NCI-H446 treated with DMSO at 0.1 percent for 48 hours (cell line): ENCODE measurements around the gene RARB.

Experiments
- DNase-seq: peaks from one replicate; lab custom pipeline; 2025; lab: John Stamatoyannopoulos, UW

Gene RARB

GRCh38 chr3:25578059-25578458 lies 150.0 kb downstream of the RARB start:
- no peak for DNase-seq

- DNase-seq, result no peak
These were observed 152.5 kb downstream of the RARB start for GRCh38 chr3:25580534-25580933.

DNA sequence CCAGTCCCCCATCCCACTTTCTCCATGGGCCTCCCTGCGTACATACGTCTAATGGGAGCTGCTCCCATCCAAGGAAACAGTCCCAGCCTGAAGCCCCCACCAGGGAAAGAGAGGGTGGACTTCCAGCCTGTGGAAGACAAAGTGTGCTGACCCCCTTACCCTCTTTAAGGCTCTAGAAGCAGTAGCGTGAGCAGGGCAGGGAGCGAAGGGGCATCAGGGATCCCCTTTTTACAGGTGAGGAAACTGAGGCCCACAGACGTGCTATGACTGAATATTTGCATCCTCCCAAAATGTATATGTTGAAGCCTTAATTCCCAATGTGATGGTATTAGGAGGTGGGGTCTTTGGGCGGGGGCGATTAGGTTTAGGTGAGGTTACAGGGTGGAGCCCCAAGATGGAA lies 153.3 kb downstream of the RARB start:
- DNase-seq, result no peak

- DNase-seq, result no peak
These were observed 153.8 kb downstream of the RARB start for GRCh38 chr3:25581823-25582222.

GRCh38 chr3:25582242-25582641 lies 154.2 kb downstream of the RARB start:
- DNase-seq, result no peak

GRCh38 chr3:25583343-25583742 lies 155.3 kb downstream of the RARB start:
- no peak for DNase-seq

DNA sequence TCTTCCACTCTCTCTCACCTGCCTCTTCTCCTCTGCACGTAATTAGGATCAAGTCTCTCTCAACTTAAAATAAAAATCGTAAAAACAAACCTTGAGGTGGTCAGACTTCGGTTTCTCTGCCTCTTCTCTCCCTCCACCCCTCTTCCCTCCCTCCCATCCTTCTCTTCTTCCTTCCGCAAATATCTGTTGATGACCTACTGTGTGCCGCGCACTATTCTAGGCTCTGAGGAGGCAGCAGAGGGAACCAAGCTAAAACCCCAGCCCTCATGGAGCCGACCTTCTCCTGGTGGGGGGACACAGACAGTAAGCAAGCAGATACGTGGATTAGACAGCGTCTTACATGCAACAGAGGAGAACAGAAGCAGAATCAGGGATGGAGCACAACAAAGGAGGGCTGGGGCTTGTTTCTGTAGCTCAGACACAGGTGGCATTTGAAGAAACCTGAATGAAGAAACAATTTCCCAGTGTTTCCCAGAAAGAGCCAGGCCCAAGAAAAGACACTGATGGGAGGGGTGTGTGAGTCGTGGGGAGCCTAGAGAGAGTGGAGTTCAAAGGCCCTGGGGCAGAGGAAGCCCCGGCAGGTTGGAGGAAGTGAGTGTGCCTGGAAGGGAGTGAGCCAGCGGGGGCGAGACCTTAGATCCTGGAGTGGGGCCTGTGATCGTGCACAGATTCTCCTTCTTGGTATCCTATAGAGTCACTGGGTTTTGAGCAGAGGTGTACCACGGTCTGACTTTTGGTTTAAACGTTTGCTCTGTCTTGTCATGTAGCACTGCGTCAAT lies 156.1 kb downstream of the RARB start:
- no peak for DNase-seq

- no peak for DNase-seq
These were observed 157.5 kb downstream of the RARB start for GRCh38 chr3:25585361-25586166.

GRCh38 chr3:25586167-25586505 lies 158.1 kb downstream of the RARB start:
- no peak for DNase-seq

DNA sequence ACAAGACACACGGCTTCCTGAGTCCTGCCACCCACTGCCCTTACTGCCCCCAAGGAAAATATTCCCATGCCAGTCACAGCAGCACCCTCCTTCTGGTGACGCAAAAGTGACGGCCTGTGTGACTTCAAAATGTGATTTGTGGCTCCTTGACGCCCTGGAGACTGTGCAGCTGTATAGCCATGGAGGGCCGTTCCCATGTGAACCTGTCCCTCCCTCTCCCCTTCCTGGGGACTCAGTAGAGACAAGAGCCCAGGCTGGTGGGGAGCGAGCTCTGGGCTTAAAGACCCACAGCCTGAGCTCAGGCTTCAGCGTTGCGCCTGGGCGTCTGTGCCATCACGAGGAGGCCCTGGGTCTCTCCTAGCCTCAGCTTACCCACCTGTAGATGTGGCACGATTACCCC lies 158.5 kb downstream of the RARB start:
- no peak for DNase-seq

- DNase-seq, result no peak
These were observed 159.0 kb downstream of the RARB start for GRCh38 chr3:25587094-25587493.

GRCh38 chr3:25587526-25587925 lies 159.5 kb downstream of the RARB start:
- no peak for DNase-seq

DNA sequence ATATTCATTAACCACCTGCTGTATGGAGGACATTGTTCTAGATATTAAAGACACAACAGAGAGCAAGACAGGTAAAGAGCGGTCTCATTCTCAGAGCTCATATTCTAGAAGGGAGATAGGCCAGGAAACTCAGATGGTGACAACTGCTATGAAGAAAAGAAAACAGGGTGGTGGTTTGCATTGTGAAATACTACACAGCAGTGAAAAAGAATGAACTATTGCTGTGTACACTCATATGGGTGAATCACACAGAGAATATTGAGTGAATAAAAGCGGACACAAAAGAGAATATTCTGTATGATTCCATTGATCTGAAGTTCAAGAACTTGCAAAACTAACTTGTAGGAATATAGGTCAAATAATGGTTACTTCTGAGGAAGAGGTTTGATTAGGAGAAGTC lies 159.9 kb downstream of the RARB start:
- no peak for DNase-seq

DNA sequence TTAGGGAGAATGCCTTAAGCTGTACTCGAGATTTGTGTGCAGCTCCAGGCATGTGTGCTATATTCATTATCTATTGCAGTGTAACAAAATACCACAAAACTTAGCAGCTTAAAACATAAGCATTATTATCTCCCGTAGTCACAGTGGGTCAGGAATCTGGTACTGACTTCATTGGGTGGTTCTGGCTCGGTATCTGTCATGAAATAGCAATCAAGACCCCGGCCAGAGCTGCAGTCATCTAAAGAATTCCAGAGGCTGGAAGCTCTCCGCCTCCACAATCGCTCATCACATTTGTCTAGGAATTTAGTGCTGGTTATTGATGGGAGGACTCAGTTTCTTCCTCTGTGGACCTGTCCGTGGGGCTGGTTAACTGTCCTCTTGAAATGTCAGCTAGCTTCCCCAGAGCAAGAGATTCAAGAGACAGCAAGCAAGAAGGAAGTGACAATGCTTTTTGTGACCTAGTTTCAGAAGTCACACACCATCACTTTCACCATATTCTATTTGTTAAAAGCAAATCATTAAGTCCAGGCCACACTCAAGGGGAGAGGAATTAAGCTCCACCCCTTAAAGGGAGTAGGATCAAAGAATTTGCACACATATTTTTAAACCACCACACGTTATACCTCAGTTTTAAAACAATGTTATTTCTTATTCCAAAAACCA lies 160.5 kb downstream of the RARB start:
- DNase-seq, result no peak

DNA sequence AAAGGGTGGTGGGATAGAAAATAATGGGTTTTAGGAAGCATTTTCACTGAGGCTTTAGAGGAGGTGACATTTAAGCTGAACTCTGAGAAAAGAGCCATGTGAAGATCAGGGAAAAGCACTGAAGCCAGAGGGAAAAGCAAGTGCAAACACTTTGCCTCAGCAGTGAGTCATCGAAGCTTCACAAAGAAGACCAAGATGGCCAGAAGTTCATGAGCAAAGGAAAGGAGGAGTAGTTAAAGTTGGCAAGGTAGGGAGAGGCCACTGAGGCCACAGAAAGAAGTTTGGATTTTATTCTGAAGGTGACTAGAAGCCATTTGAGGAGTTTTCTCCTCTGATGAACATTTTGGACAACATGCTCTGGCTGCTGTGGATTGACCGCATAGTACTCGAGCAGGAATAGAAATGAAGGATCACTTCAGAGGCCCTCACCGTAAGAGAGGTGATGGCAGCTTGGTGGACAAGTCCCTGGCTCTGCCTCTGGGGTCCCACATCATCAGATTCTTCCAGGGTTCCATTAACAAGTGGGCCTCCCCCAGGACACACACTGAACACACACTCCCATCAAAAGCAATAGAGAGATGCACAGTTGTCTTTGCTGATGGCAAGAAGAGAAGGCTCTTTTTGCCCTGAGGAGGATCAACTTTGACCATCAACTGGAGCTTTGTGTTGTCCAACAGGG lies 161.2 kb downstream of the RARB start:
- no peak for DNase-seq

GRCh38 chr3:25589783-25590258 lies 161.8 kb downstream of the RARB start:
- no peak for DNase-seq

DNA sequence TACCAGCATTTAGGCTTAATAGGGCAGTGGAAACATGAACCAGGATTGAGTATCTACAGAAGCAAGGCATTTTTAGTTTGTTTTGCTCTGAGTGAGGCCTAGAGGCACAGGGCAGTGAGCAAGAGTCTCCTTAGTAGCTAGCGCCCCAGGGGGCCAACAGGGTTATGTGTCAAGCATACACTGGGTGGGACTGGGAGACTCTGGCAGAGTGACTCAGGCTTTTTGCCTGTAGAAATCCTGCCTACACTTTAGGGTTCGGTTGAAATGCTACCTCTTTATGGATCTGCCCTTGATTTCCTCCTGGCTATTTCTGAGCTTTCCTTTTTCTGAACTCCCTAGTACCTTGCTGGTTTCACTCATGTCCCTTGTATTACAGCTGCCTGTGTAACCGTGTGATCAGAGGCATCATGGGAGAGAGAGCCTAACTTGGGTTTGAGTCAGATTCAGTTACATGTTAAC lies 164.5 kb downstream of the RARB start:
- no peak for DNase-seq

DNA sequence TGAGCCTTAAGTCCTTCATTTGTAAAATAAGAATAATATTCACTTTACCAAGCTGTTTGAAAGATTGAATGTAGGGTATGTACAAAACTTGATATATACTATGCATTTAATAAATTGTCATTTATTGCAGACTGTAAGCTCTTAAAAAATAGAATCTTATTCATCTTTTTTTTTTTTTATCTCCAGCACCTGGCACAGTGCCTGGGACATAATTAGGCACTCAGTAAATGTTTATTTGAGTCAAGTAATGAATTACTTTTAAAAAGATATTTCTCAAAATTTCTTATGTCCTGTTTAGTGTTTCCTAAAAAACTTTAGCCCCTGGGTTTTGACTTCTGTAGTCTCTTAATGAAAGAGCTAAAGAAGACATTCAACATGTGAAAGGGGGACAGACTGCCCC lies 164.9 kb downstream of the RARB start:
- no peak for DNase-seq

DNA sequence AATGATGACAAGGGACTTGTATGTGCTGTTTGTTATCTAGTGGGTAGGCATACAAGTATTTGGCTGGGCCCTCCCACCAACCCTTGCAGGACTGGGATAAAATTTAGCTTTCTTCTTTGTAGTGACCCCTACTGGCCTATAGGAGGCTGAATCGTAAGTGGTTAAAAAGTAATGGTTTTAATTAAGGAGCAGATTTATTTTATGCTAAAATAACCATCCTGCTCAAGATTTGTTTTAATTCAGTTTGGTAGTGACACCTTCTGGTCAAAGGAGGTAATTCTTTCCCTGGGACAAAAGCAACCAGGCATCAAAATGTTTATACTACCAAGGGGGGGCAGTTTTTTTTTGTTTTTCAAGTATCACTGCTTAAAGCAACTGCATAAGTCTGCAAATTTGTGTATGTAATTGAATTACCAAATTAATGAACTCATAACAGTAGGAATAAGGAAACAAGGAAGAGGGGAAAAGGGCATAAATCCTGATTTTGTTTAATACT lies 166.0 kb downstream of the RARB start:
- peak; percentile 60 for DNase-seq

GRCh38 chr3:25597535-25598101 lies 169.6 kb downstream of the RARB start:
- DNase-seq, result no peak

GRCh38 chr3:25603703-25604102 lies 175.6 kb downstream of the RARB start:
- DNase-seq, result no peak
